DLD1 (cell line): ENCODE data around the gene RAD51B.
"Not testable (repeated sequence)": the region's sequence is repeated elsewhere in the genome, so short reads cannot be mapped to it uniquely, and the experiment has no call there.

Experiments used
- in situ Hi-C: cut with HindIII; loops from 2 replicates; pipeline ENCODE4 v1.10.0; 2017; ENCODE audit warnings: low sequenced_read_pairs

RAD51B gene

GRCh38 chr14:67941456-67942018 lies 122.0 kb downstream of the RAD51B start:
- in situ Hi-C loops: loop anchor here (25.0 kb wide), 1 partner anchor 871 kb away; no protein-coding TSS in a partner anchor

- in situ Hi-C loops: loop anchor here (25.0 kb wide), 1 partner anchor 870 kb away; no protein-coding TSS in a partner anchor
These were observed 122.6 kb downstream of the RAD51B start for GRCh38 chr14:67942080-67942710.

- in situ Hi-C loops: loop anchor here (25.0 kb wide), 1 partner anchor 868 kb away; no protein-coding TSS in a partner anchor
These were observed 124.4 kb downstream of the RAD51B start for GRCh38 chr14:67943947-67944346.

- in situ Hi-C loops: loop anchor here (25.0 kb wide), 1 partner anchor 868 kb away; no protein-coding TSS in a partner anchor
These were observed 125.0 kb downstream of the RAD51B start for GRCh38 chr14:67944605-67945004.

- in situ Hi-C loops: loop anchor here (25.0 kb wide), 1 partner anchor 863 kb away; no protein-coding TSS in a partner anchor
These were observed 130.2 kb downstream of the RAD51B start for GRCh38 chr14:67949771-67950170.

GRCh38 chr14:67950386-67950785 lies 130.8 kb downstream of the RAD51B start:
- in situ Hi-C loops: no loop called here

GRCh38 chr14:67951529-67952135 lies 132.1 kb downstream of the RAD51B start:
- in situ Hi-C loops: no loop called here

- in situ Hi-C loops: no loop called here
These were observed 132.8 kb downstream of the RAD51B start for GRCh38 chr14:67952381-67952780.

- in situ Hi-C loops: no loop called here
These were observed 133.2 kb downstream of the RAD51B start for GRCh38 chr14:67952786-67953185.

- in situ Hi-C loops: no loop called here
These were observed 135.7 kb downstream of the RAD51B start for GRCh38 chr14:67955261-67955660.

- in situ Hi-C loops: no loop called here
These were observed 138.4 kb downstream of the RAD51B start for GRCh38 chr14:67957946-67958345.

GRCh38 chr14:67961676-67962075 lies 142.1 kb downstream of the RAD51B start:
- in situ Hi-C loops: no loop called here

GRCh38 chr14:67962215-67962644 lies 142.7 kb downstream of the RAD51B start:
- in situ Hi-C loops: no loop called here

- in situ Hi-C loops: no loop called here
These were observed 144.0 kb downstream of the RAD51B start for GRCh38 chr14:67963545-67963944.

- in situ Hi-C loops: no loop called here
These were observed 144.6 kb downstream of the RAD51B start for GRCh38 chr14:67963960-67964812.

GRCh38 chr14:67965696-67966095 lies 146.1 kb downstream of the RAD51B start:
- in situ Hi-C loops: no loop called here

- in situ Hi-C loops: no loop called here
These were observed 147.6 kb downstream of the RAD51B start for GRCh38 chr14:67967206-67967605.

GRCh38 chr14:67967970-67968369 lies 148.4 kb downstream of the RAD51B start:
- in situ Hi-C loops: not testable (repeated sequence)

GRCh38 chr14:67970923-67971322 lies 151.3 kb downstream of the RAD51B start:
- in situ Hi-C loops: no loop called here

GRCh38 chr14:67971627-67972625 lies 152.3 kb downstream of the RAD51B start:
- in situ Hi-C loops: no loop called here
